CD4-positive, CD25-positive, alpha-beta regulatory T cell (primary cell): ENCODE data around the gene RAB39A. TPM values are rescaled to one million over a fixed set of nuclear protein-coding genes. Genes with fewer than 3 reads are reported as not detected.

ENCODE experiments used
- ATAC-seq, 2 donors: fragments of 150-1000 bp; cut with Tn5 transposase; one replicate each; pipeline ENCODE4 v1.10.0; 2021; ENCODE audit warnings: low read depth in 2 of 2, moderate number of reproducible peaks in 2 of 2, moderate library complexity in 1 of 2
- DNase-seq, 3 donors: peaks; one replicate each; pipeline versions ENCODE4 v3.0.0 to v3.0.0-alpha.2; 2012 to 2022; ENCODE audit warnings: mixed read lengths in 1 of 3
- H3K27ac ChIP-seq: one replicate; pipeline ENCODE4 v1.7.0; 2013; ENCODE audit warnings: mild to moderate bottlenecking, low read length; ENCODE audit not compliant: insufficient read depth, poor library complexity, severe bottlenecking
- H3K27me3 ChIP-seq: one replicate; pipeline ENCODE4 v1.7.0; 2013; ENCODE audit warnings: low read length; ENCODE audit not compliant: control insufficient read depth, insufficient read depth
- H3K36me3 ChIP-seq: one replicate; pipeline ENCODE4 v1.7.0; 2013; ENCODE audit warnings: mild to moderate bottlenecking, low read length, moderate library complexity; ENCODE audit not compliant: control insufficient read depth, insufficient read depth
- H3K4me1 ChIP-seq: 2 replicates; pipeline ENCODE4 v1.7.0; 2013; ENCODE audit warnings: mild to moderate bottlenecking, low read length; ENCODE audit not compliant: insufficient read depth, control insufficient read depth, poor library complexity, severe bottlenecking
- H3K4me3 ChIP-seq: one replicate; pipeline ENCODE4 v1.7.0; 2013; ENCODE audit warnings: low read depth, mild to moderate bottlenecking, low read length, moderate library complexity
- H3K9me3 ChIP-seq, 2 experiments: 1 replicate in 1 of 2; 2 replicates in 1 of 2; pipeline ENCODE4 v1.7.0; 2013; ENCODE audit warnings: low read length in 2 of 2, mild to moderate bottlenecking in 1 of 2, moderate library complexity in 1 of 2; ENCODE audit not compliant: control insufficient read depth in 2 of 2
- H3K27ac Mint-ChIP-seq, 3 donors: one replicate each; pipeline ENCODE4 v1.8.0; 2020 to 2022; ENCODE audit warnings: mild to moderate bottlenecking in 3 of 3, mixed read lengths in 3 of 3, moderate library complexity in 2 of 3
- H3K27me3 Mint-ChIP-seq: one replicate; pipeline ENCODE4 v1.8.0; 2022; ENCODE audit warnings: mild to moderate bottlenecking, mixed read lengths
- H3K36me3 Mint-ChIP-seq: one replicate; pipeline ENCODE4 v1.8.0; 2020; ENCODE audit warnings: mixed read lengths
- H3K4me1 Mint-ChIP-seq, 4 donors: one replicate each; pipeline ENCODE4 v1.8.0; 2020 to 2022; ENCODE audit warnings: mixed read lengths in 4 of 4, mild to moderate bottlenecking in 1 of 4
- H3K4me3 Mint-ChIP-seq, 4 donors: one replicate each; pipeline ENCODE4 v1.8.0; 2020 to 2022; ENCODE audit warnings: mild to moderate bottlenecking in 4 of 4, mixed read lengths in 4 of 4, moderate library complexity in 3 of 4
- H3K9me3 Mint-ChIP-seq, 7 donors: one replicate each; pipeline ENCODE4 v1.8.0; 2020 to 2022; ENCODE audit warnings: mixed read lengths in 7 of 7, mild to moderate bottlenecking in 3 of 7, moderate library complexity in 2 of 7
- polyA plus RNA-seq, 4 donors: library from polyadenylated mRNA; unstranded; fragments of 300-500 nt; fragmentation: Illumina TruSeq; gene quantifications; one replicate each; pipeline ENCODE4 v1.2.3, GENCODE V29; 2021
- total RNA-seq: library from RNA; stranded (reverse); gene quantifications from one replicate; pipeline ENCODE4 v1.2.3, GENCODE V29; 2022

RAB39A gene
- total and polyA plus RNA-seq, 5 donors from 2014 or later, result 0.11 TPM; not detected in 4

GRCh38 chr11:107996006-107996776, 67.9 kb downstream of the RAB39A start:
- Mint-ChIP-seq H3K27ac (no peak overlapping the region), H3K4me1 (peaks cover 0 to 6% (median 0%) of the 10 kb centered on the region in 4 donors)
- no peak for ATAC-seq

GRCh38 chr11:107998761-107999160, 70.5 kb downstream of the RAB39A start:
- no peak for DNase-seq
- no peaks in the 10 kb centered on the region for H3K36me3 Mint-ChIP-seq
- H3K27ac Mint-ChIP-seq, result no peak overlapping the region
- H3K36me3 ChIP-seq, result no peaks in the 10 kb centered on the region
- peaks cover 0 to 1% (median 0%) of the 10 kb centered on the region in 7 donors for H3K9me3 Mint-ChIP-seq
- H3K27me3 Mint-ChIP-seq, result peaks cover 58% of the 10 kb centered on the region
- peaks cover 0 to 6% (median 0%) of the 10 kb centered on the region in 4 donors for H3K4me1 Mint-ChIP-seq
- H3K9me3 ChIP-seq, result no peaks in the 10 kb centered on the region
- no peak for ATAC-seq
- no peak overlapping the region for H3K4me3 ChIP-seq
- H3K27ac ChIP-seq, result no peak overlapping the region
- no peaks in the 10 kb centered on the region for H3K27me3 ChIP-seq
- H3K4me3 Mint-ChIP-seq, result no peak overlapping the region
- H3K4me1 ChIP-seq, result no peaks in the 10 kb centered on the region

More at GRCh38 chr11:107996006-107996776, 67.9 kb downstream of the RAB39A start:
- Mint-ChIP-seq H3K9me3 (peaks cover 0 to 1% (median 0%) of the 10 kb centered on the region in 7 donors), H3K27me3 (peaks cover 53% of the 10 kb centered on the region), H3K36me3 (no peaks in the 10 kb centered on the region), H3K4me3 (no peak overlapping the region)
- Histone ChIP-seq H3K36me3 (no peaks in the 10 kb centered on the region), H3K27me3 (no peaks in the 10 kb centered on the region), H3K4me3 (no peak overlapping the region), H3K9me3 (no peaks in the 10 kb centered on the region), H3K4me1 (no peaks in the 10 kb centered on the region), H3K27ac (no peak overlapping the region)
- DNase-seq, result no peak

- Mint-ChIP-seq H3K27ac (no peak overlapping the region), H3K4me1 (peaks cover 0 to 6% (median 0%) of the 10 kb centered on the region in 4 donors), H3K4me3 (peak overlapping the region in 1 of 4 donors; percentile 83), H3K9me3 (peaks cover 0 to 1% (median 0%) of the 10 kb centered on the region in 7 donors), H3K27me3 (peaks cover 50% of the 10 kb centered on the region), H3K36me3 (no peaks in the 10 kb centered on the region)
- Histone ChIP-seq H3K4me1 (no peaks in the 10 kb centered on the region), H3K27me3 (no peaks in the 10 kb centered on the region), H3K4me3 (no peak overlapping the region), H3K27ac (no peak overlapping the region), H3K9me3 (no peaks in the 10 kb centered on the region), H3K36me3 (no peaks in the 10 kb centered on the region)
- ATAC-seq (peak; percentile 43 to 80), DNase-seq (peak in 2 of 3 donors; percentile 26 to 58)
These were observed 71.7 kb downstream of the RAB39A start for GRCh38 chr11:107999759-108000455.

GRCh38 chr11:108002476-108002875, 74.2 kb downstream of the RAB39A start:
- H3K4me1 ChIP-seq, result no peaks in the 10 kb centered on the region

GRCh38 chr11:108003623-108004022, 75.4 kb downstream of the RAB39A start:
- no peak overlapping the region for H3K27ac ChIP-seq
- no peak overlapping the region for H3K4me3 Mint-ChIP-seq
- DNase-seq (no peak), ATAC-seq (no peak)
- H3K27me3 Mint-ChIP-seq, result peaks cover 28% of the 10 kb centered on the region
- H3K9me3 ChIP-seq, result no peaks in the 10 kb centered on the region
- no peaks in the 10 kb centered on the region for H3K9me3 Mint-ChIP-seq
- H3K36me3 Mint-ChIP-seq, result no peaks in the 10 kb centered on the region
- no peaks in the 10 kb centered on the region for H3K36me3 ChIP-seq
- no peaks in the 10 kb centered on the region for H3K27me3 ChIP-seq
- peaks cover 0 to 9% (median 4%) of the 10 kb centered on the region in 4 donors for H3K4me1 Mint-ChIP-seq
- no peaks in the 10 kb centered on the region for H3K4me1 ChIP-seq
- no peak overlapping the region for H3K4me3 ChIP-seq
- H3K27ac Mint-ChIP-seq, result no peak overlapping the region

More at GRCh38 chr11:108002476-108002875, 74.2 kb downstream of the RAB39A start:
- DNase-seq, result no peak
- Mint-ChIP-seq H3K4me1 (peaks cover 0 to 6% (median 0%) of the 10 kb centered on the region in 4 donors), H3K27me3 (peaks cover 33% of the 10 kb centered on the region), H3K4me3 (no peak overlapping the region), H3K27ac (no peak overlapping the region), H3K9me3 (peaks cover 0 to 1% (median 0%) of the 10 kb centered on the region in 7 donors), H3K36me3 (no peaks in the 10 kb centered on the region)
- Histone ChIP-seq H3K27ac (no peak overlapping the region), H3K36me3 (no peaks in the 10 kb centered on the region), H3K4me3 (no peak overlapping the region), H3K9me3 (no peaks in the 10 kb centered on the region), H3K27me3 (no peaks in the 10 kb centered on the region)
- ATAC-seq, result no peak

- Histone ChIP-seq H3K4me1 (peaks cover 17% of the 10 kb centered on the region), H3K9me3 (no peaks in the 10 kb centered on the region), H3K4me3 (no peak overlapping the region), H3K27ac (no peak overlapping the region), H3K27me3 (no peaks in the 10 kb centered on the region), H3K36me3 (no peaks in the 10 kb centered on the region)
- H3K9me3 Mint-ChIP-seq, result no peaks in the 10 kb centered on the region
- peaks cover 6% of the 10 kb centered on the region for H3K27me3 Mint-ChIP-seq
- peak overlapping the region in 2 of 4 donors; percentile 98 to 100 for H3K4me3 Mint-ChIP-seq
- peaks cover 4 to 24% (median 10%) of the 10 kb centered on the region in 4 donors for H3K4me1 Mint-ChIP-seq
- no peaks in the 10 kb centered on the region for H3K36me3 Mint-ChIP-seq
- no peak for DNase-seq
- no peak for ATAC-seq
- H3K27ac Mint-ChIP-seq, result peak overlapping the region in 2 of 3 donors; percentile 46 to 98
These were observed 79.6 kb downstream of the RAB39A start for GRCh38 chr11:108007819-108008218.

- Mint-ChIP-seq H3K4me3 (peak within 1 kb of the TSS in 2 of 4 donors; percentile 98 to 100), H3K27me3 (no peaks in the 10 kb centered on the region), H3K4me1 (peaks cover 4 to 24% (median 10%) of the 10 kb centered on the region in 4 donors), H3K9me3 (no peaks in the 10 kb centered on the region), H3K36me3 (no peaks in the 10 kb centered on the region), H3K27ac (peak within 1 kb of the TSS; percentile 97 to 100 (median 98))
- Histone ChIP-seq H3K27ac (peak within 1 kb of the TSS; percentile 90), H3K4me3 (peak within 1 kb of the TSS; percentile 98), H3K4me1 (peaks cover 17% of the 10 kb centered on the region), H3K36me3 (peaks cover 2% of the 10 kb centered on the region), H3K9me3 (no peaks in the 10 kb centered on the region), H3K27me3 (no peaks in the 10 kb centered on the region)
- DNase-seq (peak; percentile 82 to 92 (median 86)), ATAC-seq (peak; percentile 88 to 91)
These were observed 80.6 kb downstream of the RAB39A start, which contains the start of gene CUL5 for GRCh38 chr11:108008656-108009496. Gene CUL5 (plus strand): TSS chr11:108008898. CDS start chr11:108009349, 451 bp downstream.
